A549 treated with CpdA at 1 μM for 4 hours (cell line): ENCODE data around the gene CHCHD10. TPM values are rescaled to one million over a fixed set of nuclear protein-coding genes. Genes with fewer than 3 reads are reported as not detected.

Experiments
- total RNA-seq: library from RNA; stranded (reverse); fragments of 200-300 nt; extraction: Qiagen RNA extraction; gene quantifications from 5 replicates; pipeline ENCODE4 v1.2.3, GENCODE V29; 2022; ENCODE audit warnings: low read depth

The CHCHD10 gene
- total RNA-seq: 75.0 to 180 TPM (median 165 TPM) in 5 replicates

GRCh38 chr22:23767673-23768548 lies at the start of gene CHCHD10:
Gene CHCHD10 (minus strand): TSS chr22:23767972. CDS start chr22:23767874, 98 bp downstream.

GRCh38 chr22:23786752-23787599 lies 19.2 kb upstream of the CHCHD10 start, which contains the start of gene SMARCB1:
Gene SMARCB1 (plus strand): TSS chr22:23786966. CDS start chr22:23787170, 204 bp downstream.

GRCh38 chr22:23772649-23773473 lies 5.1 kb upstream of the CHCHD10 start, which contains the start of gene MMP11:
Gene MMP11 (plus strand): TSS chr22:23772849. CDS start chr22:23772871, 22 bp downstream.

GRCh38 chr22:23762842-23763578 lies 4.8 kb downstream of the CHCHD10 start, which contains the start of gene C22orf15:
Gene C22orf15 (plus strand): TSS chr22:23762990. CDS start chr22:23763307, 317 bp downstream.

GRCh38 chr22:23754220-23754919 lies 13.4 kb downstream of the CHCHD10 start, which contains the start of gene VPREB3:
Gene VPREB3 (minus strand): TSS chr22:23754425. CDS start chr22:23754363, 62 bp downstream.

GRCh38 chr22:23750714-23751440 lies 16.9 kb downstream of the CHCHD10 start, which contains the start of gene ZNF70:
Gene ZNF70 (minus strand): TSS chr22:23751112. CDS start chr22:23745140, 5,972 bp downstream.

Other genes starting within 250 kb of the CHCHD10 start
- not detected in 5 replicates for gene IGLL1, start 187.7 kb downstream of the CHCHD10 start, total RNA-seq
- gene DRICH1, start 135.7 kb downstream of the CHCHD10 start, total RNA-seq: 0.18 to 0.50 TPM (median 0.26 TPM) in 3 of 5 replicates, not detected in the others
- not detected in 5 replicates for gene RGL4, start 77.0 kb downstream of the CHCHD10 start, total RNA-seq
- 0.86 to 1.2 TPM (median 1.0 TPM) in 5 replicates for gene ZNF70, start 16.9 kb downstream of the CHCHD10 start, total RNA-seq
- gene VPREB3, start 13.5 kb downstream of the CHCHD10 start, total RNA-seq: 0.39 to 1.6 TPM (median 0.79 TPM) in 4 of 5 replicates, not detected in the other
- not detected in 5 replicates for gene C22orf15, start 5.0 kb downstream of the CHCHD10 start, total RNA-seq
- 0.09 to 0.18 TPM (median 0.12 TPM) in 4 of 5 replicates, not detected in the other for gene MMP11, start 4.9 kb upstream of the CHCHD10 start, total RNA-seq
- gene SMARCB1, start 19.0 kb upstream of the CHCHD10 start, total RNA-seq: 51.1 to 56.6 TPM (median 55.8 TPM) in 5 replicates
- gene DERL3, start 71.0 kb upstream of the CHCHD10 start, total RNA-seq: 0.22 to 0.64 TPM (median 0.52 TPM) in 5 replicates
- gene SLC2A11, start 89.9 kb upstream of the CHCHD10 start, total RNA-seq: 7.6 to 9.9 TPM (median 9.5 TPM) in 5 replicates
- 464 to 961 TPM (median 856 TPM) in 5 replicates for gene MIF, start 126.4 kb upstream of the CHCHD10 start, total RNA-seq
- gene GSTT2B, start 193.2 kb upstream of the CHCHD10 start, total RNA-seq: 0.28 to 0.48 TPM (median 0.40 TPM) in 4 of 5 replicates, not detected in the other
- gene DDTL, start 198.9 kb upstream of the CHCHD10 start, total RNA-seq: 1.5 to 2.0 TPM (median 1.8 TPM) in 5 replicates
- gene DDT, start 206.5 kb upstream of the CHCHD10 start, total RNA-seq: 108 to 167 TPM (median 151 TPM) in 5 replicates
- not detected in 5 replicates for gene GSTT2, start 212.2 kb upstream of the CHCHD10 start, total RNA-seq
- not detected in 5 replicates for gene GSTT4, start 237.5 kb upstream of the CHCHD10 start, total RNA-seq
- 15.3 to 24.3 TPM (median 21.2 TPM) in 5 replicates for gene CABIN1, start 243.3 kb upstream of the CHCHD10 start, total RNA-seq